ENCODE measurements around the gene PRR35. TPM values are rescaled to one million over a fixed set of nuclear protein-coding genes. Genes with fewer than 3 reads are reported as not detected.

Gene PRR35
- total and polyA plus RNA-seq, 5 donors from 2014 or later, result not detected

DNA sequence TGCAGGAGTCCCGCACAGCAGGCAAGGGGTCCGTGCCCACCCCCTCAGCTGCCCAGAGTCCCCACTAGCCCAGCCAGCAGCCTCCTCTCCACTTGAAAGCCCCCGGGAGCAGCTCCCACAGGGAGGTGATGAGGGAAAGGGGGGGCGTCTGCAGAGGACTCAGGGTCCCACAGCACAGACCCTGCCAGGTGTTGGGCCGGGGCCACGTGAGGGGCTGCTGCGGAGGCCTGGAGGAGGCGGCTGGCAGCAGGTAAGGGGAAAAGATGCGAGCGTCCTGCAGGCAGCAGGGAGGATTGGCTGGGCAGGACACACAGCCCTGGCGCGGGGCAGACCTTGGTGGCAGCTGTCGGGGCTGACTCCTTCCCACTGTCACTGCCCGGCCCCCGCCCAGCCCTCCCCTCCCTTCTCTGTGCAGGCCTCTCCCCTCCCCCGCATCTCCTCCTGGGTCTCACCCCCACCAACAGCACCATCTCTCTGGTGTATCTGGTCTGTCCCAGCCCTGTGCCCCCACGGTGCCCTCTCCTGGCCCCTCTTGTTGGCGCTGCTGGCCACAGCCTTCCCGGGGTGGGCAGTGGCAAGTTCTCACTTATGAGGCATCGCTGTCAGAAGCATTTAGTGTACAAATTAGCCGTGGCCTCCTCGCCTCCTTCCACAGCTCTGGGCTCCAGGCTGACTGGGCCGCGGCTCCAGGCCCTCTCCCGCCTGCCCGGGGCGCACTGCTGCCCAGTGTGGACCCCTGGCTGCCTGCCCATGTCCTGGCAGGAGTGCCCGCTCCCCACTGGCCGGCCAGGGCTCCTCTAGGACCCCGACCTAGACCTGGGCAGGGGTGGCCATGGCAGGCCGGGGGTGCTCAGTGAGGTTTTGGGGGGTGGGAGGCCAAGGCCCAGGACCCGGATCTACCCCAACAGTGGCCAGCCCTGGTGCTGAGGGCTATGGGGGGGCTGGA is 4.4 kb upstream of the PRR35 start:
- H3K27ac ChIP-seq (ENCODE audit: insufficient read depth, low read length, poor library complexity, severe bottlenecking), result no peak overlapping the region
- Mint-ChIP-seq H3K4me3 (no peak overlapping the region), H3K9me3 (no peaks in the 10 kb centered on the region), H3K36me3 (no peaks in the 10 kb centered on the region), H3K4me1 (peaks cover 0 to 3% (median 0%) of the 10 kb centered on the region in 4 donors), H3K27ac (no peak overlapping the region), H3K27me3 (peaks cover 11% of the 10 kb centered on the region)
- H3K27me3 ChIP-seq (ENCODE audit: control insufficient read depth, insufficient read depth, low read length), result no peaks in the 10 kb centered on the region
- no peak overlapping the region for H3K4me3 ChIP-seq (ENCODE audit: low read depth, low read length)
- DNase-seq (no peak), ATAC-seq (ENCODE audit: low read depth in 2 of 2) (no peak)
- peaks cover 5% of the 10 kb centered on the region for H3K36me3 ChIP-seq (ENCODE audit: control insufficient read depth, insufficient read depth, low read length)
- H3K9me3 ChIP-seq (ENCODE audit: control insufficient read depth in 2 of 2, low read length in 2 of 2), result no peaks in the 10 kb centered on the region
- no peaks in the 10 kb centered on the region for H3K4me1 ChIP-seq (ENCODE audit: control insufficient read depth, insufficient read depth, low read length, poor library complexity, severe bottlenecking)

DNA sequence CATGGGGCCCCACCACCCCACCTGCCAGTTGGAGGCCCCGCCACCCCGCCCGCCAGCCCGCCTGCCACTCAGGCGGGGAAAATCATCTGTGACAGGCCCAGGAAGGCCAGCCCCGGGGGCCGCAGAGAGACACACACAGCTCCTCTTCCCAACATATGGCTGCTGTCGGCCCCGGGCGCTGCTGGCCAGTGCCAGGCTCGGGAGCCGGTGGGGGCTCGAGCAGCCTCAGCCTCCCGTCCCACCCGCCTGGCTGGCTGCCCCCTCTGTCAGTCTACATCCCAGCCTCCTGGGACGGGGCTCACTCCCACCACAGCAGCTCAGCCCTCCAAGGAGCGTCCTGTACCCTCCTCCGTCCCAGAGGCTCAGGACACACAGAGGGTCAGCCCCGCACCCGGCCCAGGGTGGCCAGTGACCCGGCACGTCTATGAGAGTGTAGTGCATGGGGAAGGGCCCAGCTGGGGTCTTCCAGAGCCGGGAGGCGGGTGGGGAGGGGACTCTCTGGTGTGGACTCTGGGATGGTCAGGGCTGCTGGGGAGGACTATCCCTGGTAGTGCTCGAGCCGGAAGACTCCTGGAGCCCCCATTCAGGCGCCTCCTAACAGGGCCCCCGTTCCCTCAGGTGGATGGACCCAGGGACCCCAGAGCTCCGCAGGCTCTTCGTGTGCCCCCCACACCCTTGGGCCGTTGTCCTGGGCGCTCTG is 3.6 kb upstream of the PRR35 start:
- Mint-ChIP-seq H3K4me1 (peaks cover 0 to 3% (median 0%) of the 10 kb centered on the region in 4 donors), H3K27ac (no peak overlapping the region), H3K9me3 (peaks cover 0 to under 1% (median 0%) of the 10 kb centered on the region in 7 donors), H3K4me3 (peak overlapping the region in 1 of 4 donors; percentile 27), H3K27me3 (peaks cover 11% of the 10 kb centered on the region), H3K36me3 (no peaks in the 10 kb centered on the region)
- Histone ChIP-seq H3K4me1 (ENCODE audit: control insufficient read depth, insufficient read depth, low read length, poor library complexity, severe bottlenecking) (no peaks in the 10 kb centered on the region), H3K9me3 (ENCODE audit: control insufficient read depth in 2 of 2, low read length in 2 of 2) (no peaks in the 10 kb centered on the region), H3K36me3 (ENCODE audit: control insufficient read depth, insufficient read depth, low read length) (no peaks in the 10 kb centered on the region), H3K27ac (ENCODE audit: insufficient read depth, low read length, poor library complexity, severe bottlenecking) (no peak overlapping the region), H3K27me3 (ENCODE audit: control insufficient read depth, insufficient read depth, low read length) (no peaks in the 10 kb centered on the region), H3K4me3 (ENCODE audit: low read depth, low read length) (no peak overlapping the region)
- no peak for DNase-seq
- no peak for ATAC-seq (ENCODE audit: low read depth in 2 of 2)

DNA sequence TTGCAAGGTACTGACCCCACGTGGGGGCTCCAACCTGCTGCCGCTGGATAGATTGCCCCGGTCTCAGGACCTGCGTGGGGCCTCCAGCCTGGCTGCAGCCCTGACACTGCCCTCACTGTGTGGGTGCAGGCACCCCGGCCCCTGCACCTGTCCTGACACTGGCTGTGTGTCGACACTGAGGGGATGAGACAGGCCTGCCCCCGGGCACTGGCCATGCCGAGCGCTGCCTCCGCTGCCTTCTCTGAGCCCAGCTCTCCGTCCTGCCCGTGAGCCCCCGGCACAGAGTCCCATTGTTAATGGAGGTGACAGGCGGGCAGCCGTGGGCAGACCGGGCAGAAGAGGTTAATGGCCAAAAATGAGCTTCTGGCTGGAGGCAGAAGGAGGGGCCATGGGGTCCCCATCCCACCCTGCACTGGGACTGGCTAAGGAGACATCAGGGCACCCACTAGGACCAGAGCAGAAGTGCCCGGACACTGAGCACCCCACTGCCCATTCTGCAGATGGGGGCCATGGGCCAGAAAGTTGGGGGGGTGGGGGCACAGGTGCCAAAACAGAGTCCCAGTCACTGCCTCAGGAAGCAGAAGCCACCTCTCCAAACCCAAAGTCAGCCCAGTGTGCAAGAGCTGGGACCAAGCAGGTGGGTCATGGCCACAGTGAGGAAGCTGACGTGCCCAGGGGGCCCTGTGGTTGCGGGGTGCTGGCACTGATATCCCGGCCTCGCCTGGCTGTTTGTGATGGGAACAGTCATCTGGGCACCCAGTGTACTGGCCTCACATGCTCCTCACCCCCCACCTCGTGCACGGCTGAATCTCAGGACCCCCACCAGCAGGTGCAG is 2.5 kb upstream of the PRR35 start:
- no peak for DNase-seq
- peaks cover 11% of the 10 kb centered on the region for H3K27me3 Mint-ChIP-seq
- no peaks in the 10 kb centered on the region for H3K27me3 ChIP-seq (ENCODE audit: control insufficient read depth, insufficient read depth, low read length)
- H3K4me3 Mint-ChIP-seq, result no peak overlapping the region
- peaks cover 0 to 3% (median 0%) of the 10 kb centered on the region in 7 donors for H3K9me3 Mint-ChIP-seq
- peaks cover 0 to 3% (median 0%) of the 10 kb centered on the region in 4 donors for H3K4me1 Mint-ChIP-seq
- no peak overlapping the region for H3K27ac Mint-ChIP-seq
- H3K4me3 ChIP-seq (ENCODE audit: low read depth, low read length), result no peak overlapping the region
- H3K9me3 ChIP-seq (ENCODE audit: control insufficient read depth in 2 of 2, low read length in 2 of 2), result no peaks in the 10 kb centered on the region
- H3K4me1 ChIP-seq (ENCODE audit: control insufficient read depth, insufficient read depth, low read length, poor library complexity, severe bottlenecking), result no peaks in the 10 kb centered on the region
- no peaks in the 10 kb centered on the region for H3K36me3 Mint-ChIP-seq
- no peak for ATAC-seq (ENCODE audit: low read depth in 2 of 2)
- H3K36me3 ChIP-seq (ENCODE audit: control insufficient read depth, insufficient read depth, low read length), result no peaks in the 10 kb centered on the region
- no peak overlapping the region for H3K27ac ChIP-seq (ENCODE audit: insufficient read depth, low read length, poor library complexity, severe bottlenecking)

DNA sequence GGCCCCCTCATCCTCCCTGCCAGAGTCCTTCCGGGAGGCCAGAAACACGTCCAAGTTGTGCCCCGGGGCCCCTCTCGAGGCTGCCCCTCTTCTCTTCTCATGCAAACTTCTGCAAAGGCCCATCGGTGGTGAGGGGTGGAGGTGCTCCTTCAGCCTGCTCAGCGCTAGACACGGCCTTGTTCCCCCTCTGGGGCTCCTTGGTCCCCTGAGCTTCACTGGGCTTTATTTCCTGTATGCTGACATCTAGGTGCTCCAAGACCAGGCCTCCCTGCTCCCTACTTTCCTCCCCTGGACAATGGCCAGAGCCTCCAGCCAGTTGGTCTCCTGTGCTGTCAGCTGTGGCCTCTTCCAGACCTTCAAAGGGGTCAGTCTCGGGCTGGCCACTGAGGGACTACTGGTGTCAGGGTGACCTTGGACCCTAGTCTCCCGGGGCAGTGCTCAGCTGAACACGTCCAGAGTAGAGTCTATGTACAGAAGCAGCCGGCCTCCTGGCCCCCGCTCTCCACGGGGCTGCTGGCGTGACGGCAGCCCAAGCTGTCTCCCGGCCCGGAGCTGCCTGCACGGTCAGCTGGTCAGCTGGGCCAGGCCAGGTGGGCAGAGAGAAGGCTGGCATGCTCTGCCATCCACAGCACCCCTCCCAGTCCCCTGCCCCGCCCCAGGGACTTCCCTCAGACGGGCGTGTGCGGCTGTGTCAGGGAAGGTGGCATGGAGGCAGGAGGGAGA is 1.7 kb upstream of the PRR35 start:
- H3K27ac ChIP-seq (ENCODE audit: insufficient read depth, low read length, poor library complexity, severe bottlenecking), result no peak overlapping the region
- ATAC-seq (ENCODE audit: low read depth in 2 of 2) (no peak), DNase-seq (no peak)
- no peaks in the 10 kb centered on the region for H3K27me3 ChIP-seq (ENCODE audit: control insufficient read depth, insufficient read depth, low read length)
- H3K4me1 ChIP-seq (ENCODE audit: control insufficient read depth, insufficient read depth, low read length, poor library complexity, severe bottlenecking), result no peaks in the 10 kb centered on the region
- Mint-ChIP-seq H3K27ac (no peak overlapping the region), H3K27me3 (peaks cover 11% of the 10 kb centered on the region), H3K4me1 (peaks cover 0 to 3% (median 0%) of the 10 kb centered on the region in 4 donors), H3K9me3 (peaks cover 0 to 3% (median 0%) of the 10 kb centered on the region in 7 donors), H3K4me3 (no peak overlapping the region), H3K36me3 (no peaks in the 10 kb centered on the region)
- no peak overlapping the region for H3K4me3 ChIP-seq (ENCODE audit: low read depth, low read length)
- H3K9me3 ChIP-seq (ENCODE audit: control insufficient read depth in 2 of 2, low read length in 2 of 2), result no peaks in the 10 kb centered on the region
- H3K36me3 ChIP-seq (ENCODE audit: control insufficient read depth, insufficient read depth, low read length), result no peaks in the 10 kb centered on the region

DNA sequence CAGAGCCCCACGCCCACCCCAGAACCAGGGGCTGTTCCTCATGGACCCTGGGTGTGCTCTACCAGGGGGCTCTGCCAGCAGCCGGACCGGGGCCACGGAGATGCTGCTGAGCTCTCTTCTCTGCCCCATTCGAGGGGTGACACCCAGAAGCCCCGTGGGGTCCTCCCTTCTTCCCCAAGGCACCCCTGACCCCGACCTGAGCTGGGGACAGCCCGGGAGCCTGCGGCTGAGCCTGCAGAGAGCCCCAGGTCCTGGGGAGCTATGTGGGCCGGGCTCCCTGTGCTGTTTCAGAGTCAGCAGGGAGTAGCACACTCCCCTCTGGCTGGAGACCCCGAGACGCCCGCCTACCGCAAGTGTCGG is 1.2 kb upstream of the PRR35 start:
- DNase-seq (no peak), ATAC-seq (ENCODE audit: low read depth in 2 of 2) (no peak)
- Histone ChIP-seq H3K36me3 (ENCODE audit: control insufficient read depth, insufficient read depth, low read length) (no peaks in the 10 kb centered on the region), H3K27me3 (ENCODE audit: control insufficient read depth, insufficient read depth, low read length) (no peaks in the 10 kb centered on the region), H3K4me3 (ENCODE audit: low read depth, low read length) (no peak overlapping the region), H3K9me3 (ENCODE audit: control insufficient read depth in 2 of 2, low read length in 2 of 2) (no peaks in the 10 kb centered on the region), H3K27ac (ENCODE audit: insufficient read depth, low read length, poor library complexity, severe bottlenecking) (no peak overlapping the region), H3K4me1 (ENCODE audit: control insufficient read depth, insufficient read depth, low read length, poor library complexity, severe bottlenecking) (no peaks in the 10 kb centered on the region)
- Mint-ChIP-seq H3K27ac (no peak overlapping the region), H3K9me3 (peaks cover 0 to 3% (median 0%) of the 10 kb centered on the region in 7 donors), H3K4me3 (no peak overlapping the region), H3K4me1 (peaks cover 0 to 3% (median 0%) of the 10 kb centered on the region in 4 donors), H3K27me3 (peaks cover 11% of the 10 kb centered on the region), H3K36me3 (no peaks in the 10 kb centered on the region)

DNA sequence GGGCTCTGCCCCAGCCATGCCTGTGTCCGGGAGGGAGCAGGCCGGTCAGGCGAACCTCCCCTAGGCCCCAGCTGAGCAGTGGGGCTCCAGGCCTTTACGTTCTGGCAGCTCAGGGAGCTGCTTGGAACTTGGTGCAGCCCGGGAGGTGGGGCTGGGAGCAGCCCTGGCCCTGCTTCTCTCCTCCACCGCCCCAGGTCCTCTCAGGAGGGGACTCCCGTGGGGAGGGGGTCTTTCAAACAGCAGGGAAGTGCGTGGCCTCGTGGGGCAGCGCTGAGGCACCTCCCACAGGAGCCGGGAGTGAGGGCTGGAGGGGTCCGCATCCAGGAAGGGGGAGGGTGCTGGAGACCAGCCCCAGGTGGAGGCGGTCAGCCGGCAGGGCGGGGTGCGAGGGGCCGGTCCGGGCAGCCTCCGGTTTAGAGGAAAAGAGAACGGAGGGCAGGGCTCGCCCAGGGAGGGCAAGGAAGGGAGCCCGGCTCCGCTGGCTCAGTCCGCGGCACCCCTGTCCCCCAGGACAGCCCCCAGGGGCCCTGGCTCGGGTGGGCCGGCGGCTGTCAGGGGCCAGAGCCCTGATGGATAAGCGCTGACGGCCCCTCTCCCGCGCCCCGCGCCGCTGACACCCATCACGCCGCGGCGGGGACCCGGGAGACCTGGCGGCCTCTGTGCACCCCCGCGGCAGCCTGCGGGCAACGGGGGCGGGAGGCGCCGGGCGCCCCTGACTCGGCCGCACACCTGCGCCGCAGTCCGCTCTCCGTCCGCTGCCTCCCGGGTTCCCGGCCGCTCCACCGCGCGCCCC is 587 bp upstream of the PRR35 start:
- DNase-seq, result no peak
- Histone ChIP-seq H3K27ac (ENCODE audit: insufficient read depth, low read length, poor library complexity, severe bottlenecking) (no peak overlapping the region), H3K36me3 (ENCODE audit: control insufficient read depth, insufficient read depth, low read length) (no peaks in the 10 kb centered on the region), H3K4me1 (ENCODE audit: control insufficient read depth, insufficient read depth, low read length, poor library complexity, severe bottlenecking) (no peaks in the 10 kb centered on the region), H3K9me3 (ENCODE audit: control insufficient read depth in 2 of 2, low read length in 2 of 2) (no peaks in the 10 kb centered on the region), H3K27me3 (ENCODE audit: control insufficient read depth, insufficient read depth, low read length) (no peaks in the 10 kb centered on the region), H3K4me3 (ENCODE audit: low read depth, low read length) (no peak overlapping the region)
- no peak overlapping the region for H3K4me3 Mint-ChIP-seq
- no peak for ATAC-seq (ENCODE audit: low read depth in 2 of 2)
- H3K36me3 Mint-ChIP-seq, result no peaks in the 10 kb centered on the region
- no peak overlapping the region for H3K27ac Mint-ChIP-seq
- H3K4me1 Mint-ChIP-seq, result peaks cover 0 to 3% (median 0%) of the 10 kb centered on the region in 4 donors
- peaks cover 0 to 3% (median 0%) of the 10 kb centered on the region in 7 donors for H3K9me3 Mint-ChIP-seq
- H3K27me3 Mint-ChIP-seq, result peaks cover 11% of the 10 kb centered on the region

Measured in CD4-positive, CD25-positive, alpha-beta regulatory T cell (primary cell).